ENCODE data around the gene TIMM22.

GRCh38 chr17:1032391-1032790 lies 35.5 kb downstream of the TIMM22 start:
- TF ChIP-seq CTCF (conservative IDR thresholded peaks at IDR 0.05) (no peak), ZFX (IDR thresholded peaks at IDR 0.05) (no peak)

Measured in C4-2B (cell line).